Neural progenitor cell (in vitro differentiated cells): ENCODE results near the gene SPN. TPM values are rescaled to one million over a fixed set of nuclear protein-coding genes. Genes with fewer than 3 reads are reported as not detected.

ENCODE experiments used
- DNase-seq: peaks from one replicate; pipeline ENCODE4 v3.0.0-alpha.2; 2016; ENCODE audit warnings: low spot score
- H2AFZ ChIP-seq: fragments of 200-600 bp; sonication (generic); replicated peaks from 2 replicates; pipeline ENCODE4 v1.6.1; 2016; ENCODE audit warnings: antibody characterized with exemption
- H3F3A ChIP-seq: fragments of 200-600 bp; sonication (generic); 2 replicates; pipeline ENCODE4 v1.6.1; 2016; ENCODE audit warnings: antibody characterized with exemption, low read depth
- H3K27ac ChIP-seq: fragments of 200-600 bp; sonication (generic); 2 replicates; pipeline ENCODE4 v1.5.1; 2016; ENCODE audit warnings: mild to moderate bottlenecking
- H3K27me3 ChIP-seq: fragments of 200-600 bp; sonication (generic); 2 replicates; pipeline ENCODE4 v1.6.1; 2016; ENCODE audit warnings: mild to moderate bottlenecking, moderate library complexity
- H3K36me3 ChIP-seq: fragments of 200-600 bp; sonication (generic); 2 replicates; pipeline ENCODE4 v1.5.1; 2016
- H3K4me1 ChIP-seq: fragments of 200-600 bp; sonication (generic); 2 replicates; pipeline ENCODE4 v1.6.1; 2016; ENCODE audit warnings: mixed run types
- H3K4me2 ChIP-seq: fragments of 200-600 bp; sonication (generic); 2 replicates; pipeline ENCODE4 v1.6.1; 2016
- H3K4me3 ChIP-seq: fragments of 200-600 bp; sonication (generic); 2 replicates; pipeline ENCODE4 v1.5.1; 2016
- H3K79me2 ChIP-seq: fragments of 200-600 bp; sonication (generic); 2 replicates; pipeline ENCODE4 v1.6.1; 2016; ENCODE audit warnings: low read depth
- H3K9ac ChIP-seq: fragments of 200-600 bp; sonication (generic); 2 replicates; pipeline ENCODE4 v1.6.1; 2016
- H3K9me3 ChIP-seq: fragments of 200-600 bp; sonication (generic); 2 replicates; pipeline ENCODE4 v1.5.1; 2016; ENCODE audit warnings: low read depth
- H4K20me1 ChIP-seq: fragments of 200-600 bp; sonication (generic); 2 replicates; pipeline ENCODE4 v1.6.1; 2016; ENCODE audit warnings: low read depth
- H3K27ac Mint-ChIP-seq: 3 replicates; pipeline ENCODE4 v1.8.0; 2021; ENCODE audit warnings: mixed read lengths
- H3K27me3 Mint-ChIP-seq: 2 replicates; pipeline ENCODE4 v1.8.0; 2022; ENCODE audit warnings: low read depth, mild to moderate bottlenecking, inconsistent platforms, moderate library complexity, mixed read lengths; ENCODE audit not compliant: insufficient read depth
- H3K36me3 Mint-ChIP-seq: 3 replicates; pipeline ENCODE4 v1.8.0; 2021; ENCODE audit warnings: mixed read lengths
- H3K4me1 Mint-ChIP-seq: 3 replicates; pipeline ENCODE4 v1.8.0; 2021; ENCODE audit warnings: mixed read lengths
- H3K4me3 Mint-ChIP-seq: 3 replicates; pipeline ENCODE4 v1.8.0; 2021; ENCODE audit warnings: mild to moderate bottlenecking, moderate library complexity, mixed read lengths
- H3K9me3 Mint-ChIP-seq: 3 replicates; pipeline ENCODE4 v1.8.0; 2020; ENCODE audit warnings: mixed read lengths
- CTCF ChIP-seq: fragments of 200-600 bp; sonication (generic); IDR thresholded peaks from 2 replicates; pipeline ENCODE4 v1.5.1; 2017; ENCODE audit warnings: antibody characterized with exemption, mild to moderate bottlenecking
- EZH2 ChIP-seq: fragments of 200-600 bp; sonication (generic); IDR thresholded peaks from 2 replicates; pipeline ENCODE4 v1.6.1; 2017; ENCODE audit warnings: antibody characterized with exemption, mild to moderate bottlenecking, moderate library complexity
- EZH2phosphoT487 ChIP-seq: fragments of 200-600 bp; sonication (generic); IDR thresholded peaks from 2 replicates; pipeline ENCODE4 v1.6.1; 2017; ENCODE audit warnings: antibody characterized with exemption
- total RNA-seq: library from RNA; depleted of rRNA; stranded (reverse); fragments of >200 nt; gene quantifications from 2 replicates; pipeline ENCODE4 v1.2.3, GENCODE V29; 2015; ENCODE audit warnings: low replicate concordance

The SPN gene
- total RNA-seq, 1 donor from 2014 or later: 0.02 TPM

- no peak overlapping the region for H2AFZ ChIP-seq
- Mint-ChIP-seq H3K36me3 (no peaks in the 10 kb centered on the region), H3K27me3 (peaks cover 10% of the 10 kb centered on the region), H3K4me1 (peaks cover 45% of the 10 kb centered on the region), H3K9me3 (no peaks in the 10 kb centered on the region), H3K4me3 (no peak overlapping the region), H3K27ac (no peak overlapping the region)
- H3K4me3 ChIP-seq: no peak overlapping the region
- H3K9me3 ChIP-seq: no peaks in the 10 kb centered on the region
- no peak for DNase-seq
- no peak overlapping the region for H3K9ac ChIP-seq
- peaks cover 21% of the 10 kb centered on the region for H3K4me1 ChIP-seq
- no peaks in the 10 kb centered on the region for H3K27me3 ChIP-seq
- no peak overlapping the region for H3K4me2 ChIP-seq
- no peaks in the 10 kb centered on the region for H3K36me3 ChIP-seq
- TF ChIP-seq CTCF: no peak
- no peak for TF ChIP-seq EZH2
- no peak for TF ChIP-seq EZH2phosphoT487
- no peaks in the 10 kb centered on the region for H4K20me1 ChIP-seq
- no peaks in the 10 kb centered on the region for H3K79me2 ChIP-seq
- H3F3A ChIP-seq: peaks cover 18% of the 10 kb centered on the region
- H3K27ac ChIP-seq: no peak overlapping the region
Measured at GRCh38 chr16:29667755-29668154, 4.7 kb downstream of the SPN start.

GRCh38 chr16:29668267-29668666 lies 5.2 kb downstream of the SPN start:
- H3K27me3 Mint-ChIP-seq: peaks cover 9% of the 10 kb centered on the region
- H3K36me3 Mint-ChIP-seq: no peaks in the 10 kb centered on the region

GRCh38 chr16:29673501-29673900 lies 10.5 kb downstream of the SPN start:
- Histone ChIP-seq H3K79me2 (peaks cover 3% of the 10 kb centered on the region), H3K27ac (no peak overlapping the region), H3K4me3 (no peak overlapping the region), H3K36me3 (no peaks in the 10 kb centered on the region), H3K9me3 (no peaks in the 10 kb centered on the region), H3F3A (peaks cover 10% of the 10 kb centered on the region), H3K4me2 (no peak overlapping the region), H3K27me3 (no peaks in the 10 kb centered on the region), H3K9ac (no peak overlapping the region), H4K20me1 (no peaks in the 10 kb centered on the region), H3K4me1 (no peaks in the 10 kb centered on the region), H2AFZ (no peak overlapping the region)
- TF ChIP-seq EZH2 (no peak), EZH2phosphoT487 (no peak), CTCF (no peak)
- H3K27me3 Mint-ChIP-seq: peaks cover 4% of the 10 kb centered on the region
- H3K9me3 Mint-ChIP-seq: no peaks in the 10 kb centered on the region
- no peaks in the 10 kb centered on the region for H3K36me3 Mint-ChIP-seq
- H3K27ac Mint-ChIP-seq: peak overlapping the region; percentile 37
- peaks cover 12% of the 10 kb centered on the region for H3K4me1 Mint-ChIP-seq
- no peak overlapping the region for H3K4me3 Mint-ChIP-seq
- no peak for DNase-seq

More at GRCh38 chr16:29668267-29668666, 5.2 kb downstream of the SPN start:
- Histone ChIP-seq H3F3A (peaks cover 18% of the 10 kb centered on the region), H3K36me3 (no peaks in the 10 kb centered on the region), H3K27ac (no peak overlapping the region), H3K79me2 (no peaks in the 10 kb centered on the region), H3K9ac (no peak overlapping the region), H3K27me3 (no peaks in the 10 kb centered on the region), H4K20me1 (no peaks in the 10 kb centered on the region), H3K4me2 (no peak overlapping the region), H3K4me3 (no peak overlapping the region), H3K4me1 (peaks cover 21% of the 10 kb centered on the region), H3K9me3 (no peaks in the 10 kb centered on the region), H2AFZ (no peak overlapping the region)
- Mint-ChIP-seq H3K4me1 (peaks cover 43% of the 10 kb centered on the region), H3K4me3 (no peak overlapping the region), H3K27ac (no peak overlapping the region), H3K9me3 (no peaks in the 10 kb centered on the region)
- DNase-seq: no peak
- no peak for TF ChIP-seq EZH2phosphoT487
- TF ChIP-seq EZH2: no peak
- TF ChIP-seq CTCF: no peak

GRCh38 chr16:29674188-29674587 lies 11.1 kb downstream of the SPN start:
- Histone ChIP-seq H3K27ac (no peak overlapping the region), H4K20me1 (no peaks in the 10 kb centered on the region), H3K9ac (no peak overlapping the region), H3F3A (peaks cover 16% of the 10 kb centered on the region), H3K79me2 (peaks cover 4% of the 10 kb centered on the region), H3K4me1 (no peaks in the 10 kb centered on the region), H3K27me3 (no peaks in the 10 kb centered on the region), H3K4me2 (no peak overlapping the region), H3K36me3 (no peaks in the 10 kb centered on the region), H3K9me3 (no peaks in the 10 kb centered on the region), H3K4me3 (no peak overlapping the region), H2AFZ (no peak overlapping the region)
- TF ChIP-seq EZH2phosphoT487 (no peak), CTCF (no peak), EZH2 (no peak)
- Mint-ChIP-seq H3K27me3 (peaks cover 4% of the 10 kb centered on the region), H3K4me1 (peaks cover 14% of the 10 kb centered on the region), H3K27ac (peak overlapping the region; percentile 69), H3K36me3 (no peaks in the 10 kb centered on the region), H3K9me3 (no peaks in the 10 kb centered on the region), H3K4me3 (no peak overlapping the region)
- DNase-seq: no peak
